Right ventricle myocardium superior (tissue), 1 donor: ENCODE data around the gene KIF21B. TPM values are rescaled to one million over a fixed set of nuclear protein-coding genes. Genes with fewer than 3 reads are reported as not detected.
"Not testable (repeated sequence)": the region's sequence is repeated elsewhere in the genome, so short reads cannot be mapped to it uniquely, and the experiment has no call there.

Source experiments
- ATAC-seq: fragments of 200-7000 bp; cut with Tn5 transposase; one replicate; pipeline ENCODE4 v1.9.1; 2020; ENCODE audit warnings: mild to moderate bottlenecking; ENCODE audit not compliant: poor library complexity
- DNase-seq: peaks from one replicate; pipeline ENCODE4 v3.0.0-alpha.2; 2020
- intact Hi-C: fragments of 100-400 bp; cut with DNase I; formaldehyde crosslinking; loops from one replicate; pipeline ENCODE4 v1.11.2; 2022
- total RNA-seq: library from RNA; stranded (reverse); fragmentation: NEBNext Ultra II Directional; extraction: Animal tissue kit (Norgen Biotek cat#: 25700); gene quantifications from one replicate; pipeline ENCODE4 v1.2.1, GENCODE V29; 2021
- donor health status: DM: no; HTN: yes; CAD: no; lungs with severe emphysema.

KIF21B gene
- total RNA-seq, 1 donor from 2014 or later = 0.24 TPM

- ATAC-seq (no peak), DNase-seq (no peak)
- intact Hi-C loops = no loop called here
Observed at GRCh38 chr1:200965111-200965805, 58.3 kb downstream of the KIF21B start.

GRCh38 chr1:200963888-200964287 is 59.6 kb downstream of the KIF21B start:
- DNase-seq, intact Hi-C loops, ATAC-seq: not testable (repeated sequence)

- DNase-seq (no peak), ATAC-seq (no peak)
- intact Hi-C loops = no loop called here
Observed at GRCh38 chr1:200963076-200963475, 60.4 kb downstream of the KIF21B start.

- no peak for DNase-seq
- intact Hi-C loops = no loop called here
- no peak for ATAC-seq
Observed at GRCh38 chr1:200962631-200963030, 60.9 kb downstream of the KIF21B start.

- intact Hi-C loops, DNase-seq, ATAC-seq: not testable (repeated sequence)
Observed at GRCh38 chr1:200962151-200962550, 61.4 kb downstream of the KIF21B start.

GRCh38 chr1:200960948-200961340 is 62.6 kb downstream of the KIF21B start:
- DNase-seq = no peak
- ATAC-seq = no peak
- intact Hi-C loops = no loop called here

- DNase-seq = no peak
Observed at GRCh38 chr1:200960236-200960947, 63.1 kb downstream of the KIF21B start.

GRCh38 chr1:200959411-200959921 is 64.0 kb downstream of the KIF21B start:
- intact Hi-C loops = no loop called here
- DNase-seq (no peak), ATAC-seq (no peak)

More at GRCh38 chr1:200960236-200960947, 63.1 kb downstream of the KIF21B start:
- intact Hi-C loops = no loop called here
- no peak for ATAC-seq

GRCh38 chr1:200958597-200958996 is 64.9 kb downstream of the KIF21B start:
- ATAC-seq = no peak
- no peak for DNase-seq
- intact Hi-C loops = no loop called here

- no peak for ATAC-seq
- intact Hi-C loops = no loop called here
- no peak for DNase-seq
Observed at GRCh38 chr1:200954434-200954833, 69.1 kb downstream of the KIF21B start.

GRCh38 chr1:200951016-200951415 is 72.5 kb downstream of the KIF21B start:
- DNase-seq = no peak
- intact Hi-C loops = no loop called here
- no peak for ATAC-seq

GRCh38 chr1:200949626-200950025 is 73.9 kb downstream of the KIF21B start:
- no peak for DNase-seq
- intact Hi-C loops = no loop called here
- ATAC-seq = no peak

GRCh38 chr1:200947059-200947566 is 76.4 kb downstream of the KIF21B start:
- intact Hi-C loops = no loop called here
- no peak for DNase-seq
- no peak for ATAC-seq

- ATAC-seq (no peak), DNase-seq (no peak)
- intact Hi-C loops = no loop called here
Observed at GRCh38 chr1:200945111-200945510, 78.4 kb downstream of the KIF21B start.

- DNase-seq = no peak
- ATAC-seq = no peak
Observed at GRCh38 chr1:200938955-200939354, 84.6 kb downstream of the KIF21B start.

GRCh38 chr1:200935286-200935962 is 88.1 kb downstream of the KIF21B start:
- intact Hi-C loops, ATAC-seq, DNase-seq: not testable (repeated sequence)

More at GRCh38 chr1:200938955-200939354, 84.6 kb downstream of the KIF21B start:
- intact Hi-C loops = no loop called here

GRCh38 chr1:200934676-200935245 is 88.8 kb downstream of the KIF21B start:
- intact Hi-C loops = no loop called here
- ATAC-seq = no peak
- no peak for DNase-seq

- ATAC-seq = no peak
- DNase-seq = no peak
Observed at GRCh38 chr1:200931776-200932175, 91.7 kb downstream of the KIF21B start.

GRCh38 chr1:200930285-200930684 is 93.2 kb downstream of the KIF21B start:
- ATAC-seq, DNase-seq, intact Hi-C loops: not testable (repeated sequence)

More at GRCh38 chr1:200931776-200932175, 91.7 kb downstream of the KIF21B start:
- intact Hi-C loops = no loop called here
